Natural killer cell (primary cell): ENCODE measurements around the gene MMP23B. TPM values are rescaled to one million over a fixed set of nuclear protein-coding genes. Genes with fewer than 3 reads are reported as not detected.

Source experiments
- ATAC-seq, 3 donors: fragments of 150-1000 bp in 2 of 3; fragments of 200-7000 bp in 1 of 3; cut with Tn5 transposase; 1 replicate in 1 of 3; 2 replicates in 2 of 3; pipeline ENCODE4 v1.10.0; 2021; ENCODE audit warnings: mild to moderate bottlenecking in 2 of 3, moderate library complexity in 2 of 3
- DNase-seq, 2 donors: peaks; one replicate each; pipeline versions ENCODE4 v3.0.0 to v3.0.0-alpha.2; 2013 to 2021; ENCODE audit warnings: mixed read lengths in 1 of 2
- H3K27ac ChIP-seq: one replicate; pipeline ENCODE4 v1.5.1; 2013; ENCODE audit warnings: mild to moderate bottlenecking, low read length
- H3K27me3 ChIP-seq: one replicate; pipeline ENCODE4 v1.6.1; 2013; ENCODE audit warnings: low read length; ENCODE audit not compliant: control insufficient read depth, insufficient read depth
- H3K36me3 ChIP-seq: one replicate; pipeline ENCODE4 v1.6.1; 2013; ENCODE audit warnings: low read length; ENCODE audit not compliant: control insufficient read depth, insufficient read depth
- H3K4me1 ChIP-seq: one replicate; pipeline ENCODE4 v1.6.1; 2013; ENCODE audit warnings: low read length; ENCODE audit not compliant: control insufficient read depth, insufficient read depth
- H3K4me3 ChIP-seq: one replicate; pipeline ENCODE4 v1.5.1; 2013; ENCODE audit warnings: low read length
- H3K9me3 ChIP-seq: one replicate; pipeline ENCODE4 v1.6.1; 2013; ENCODE audit warnings: low read length; ENCODE audit not compliant: control insufficient read depth, insufficient read depth
- H3K27ac Mint-ChIP-seq, 2 donors: one replicate each; pipeline ENCODE4 v1.8.0; 2022; ENCODE audit warnings: mild to moderate bottlenecking in 2 of 2, mixed read lengths in 2 of 2, moderate library complexity in 1 of 2
- H3K27me3 Mint-ChIP-seq, 2 donors: one replicate each; pipeline ENCODE4 v1.8.0; 2022; ENCODE audit warnings: low read depth in 2 of 2, mixed read lengths in 2 of 2
- H3K36me3 Mint-ChIP-seq: one replicate; pipeline ENCODE4 v1.8.0; 2022; ENCODE audit warnings: mixed read lengths
- H3K4me1 Mint-ChIP-seq, 2 donors: one replicate each; pipeline ENCODE4 v1.8.0; 2022; ENCODE audit warnings: mixed read lengths in 2 of 2
- H3K4me3 Mint-ChIP-seq: one replicate; pipeline ENCODE4 v1.8.0; 2022; ENCODE audit warnings: mild to moderate bottlenecking, moderate library complexity, mixed read lengths
- H3K9me3 Mint-ChIP-seq, 2 donors: one replicate each; pipeline ENCODE4 v1.8.0; 2022; ENCODE audit warnings: mixed read lengths in 2 of 2
- CTCF ChIP-seq: fragments of 200-600 bp; IDR thresholded peaks from one replicate; pipeline ENCODE4 v1.8.0; 2022; ENCODE audit warnings: antibody characterized with exemption
- WGBS: methylation state at CpG from one replicate; pipeline ENCODE4 v1.1.7; 2013; ENCODE audit warnings: missing lambda C conversion rate; ENCODE audit not compliant: insufficient coverage; 5-methylcytosine and 5-hydroxymethylcytosine counted together
- intact Hi-C: fragments of 100-400 bp; cut with micrococcal nuclease; formaldehyde crosslinking; loops from one replicate; pipeline ENCODE4 v1.14.2; 2022
- total RNA-seq, 4 donors: library from RNA; stranded (reverse); fragments of 120-200 nt in 1 of 4; gene quantifications; one replicate each; pipeline versions ENCODE4 v1.2.3 to v1.2.4, GENCODE V29; 2013 to 2022

Gene MMP23B
- total RNA-seq, 3 donors from 2014 or later (not counting 1 experiment from before 2014, with no cell fraction given) = 82.9 to 130 (median 126) TPM

GRCh38 chr1:1613509-1614082 lies 18.4 kb upstream of the MMP23B start:
- WGBS = 83% methylated on average over 11 of the region's 11 CpGs
- peak overlapping the region; percentile 94 to 95 for H3K27ac Mint-ChIP-seq
- Histone ChIP-seq H3K4me3 (no peak overlapping the region), H3K4me1 (peaks cover 24% of the 10 kb centered on the region), H3K27ac (no peak overlapping the region), H3K36me3 (no peaks in the 10 kb centered on the region), H3K9me3 (no peaks in the 10 kb centered on the region), H3K27me3 (no peaks in the 10 kb centered on the region)
- peak overlapping the region; percentile 80 for H3K4me3 Mint-ChIP-seq
- no peak for ATAC-seq
- intact Hi-C loops = loop anchor here (2.0 to 10.0 kb wide), 2 partner anchors 39 to 61 kb away; partner anchors contain the start of gene SSU72
- H3K36me3 Mint-ChIP-seq = no peaks in the 10 kb centered on the region
- no peak for TF ChIP-seq CTCF
- H3K9me3 Mint-ChIP-seq = no peaks in the 10 kb centered on the region
- H3K4me1 Mint-ChIP-seq = peaks cover 18 to 22% of the 10 kb centered on the region in 2 donors
- H3K27me3 Mint-ChIP-seq = no peaks in the 10 kb centered on the region
- no peak for DNase-seq

DNA sequence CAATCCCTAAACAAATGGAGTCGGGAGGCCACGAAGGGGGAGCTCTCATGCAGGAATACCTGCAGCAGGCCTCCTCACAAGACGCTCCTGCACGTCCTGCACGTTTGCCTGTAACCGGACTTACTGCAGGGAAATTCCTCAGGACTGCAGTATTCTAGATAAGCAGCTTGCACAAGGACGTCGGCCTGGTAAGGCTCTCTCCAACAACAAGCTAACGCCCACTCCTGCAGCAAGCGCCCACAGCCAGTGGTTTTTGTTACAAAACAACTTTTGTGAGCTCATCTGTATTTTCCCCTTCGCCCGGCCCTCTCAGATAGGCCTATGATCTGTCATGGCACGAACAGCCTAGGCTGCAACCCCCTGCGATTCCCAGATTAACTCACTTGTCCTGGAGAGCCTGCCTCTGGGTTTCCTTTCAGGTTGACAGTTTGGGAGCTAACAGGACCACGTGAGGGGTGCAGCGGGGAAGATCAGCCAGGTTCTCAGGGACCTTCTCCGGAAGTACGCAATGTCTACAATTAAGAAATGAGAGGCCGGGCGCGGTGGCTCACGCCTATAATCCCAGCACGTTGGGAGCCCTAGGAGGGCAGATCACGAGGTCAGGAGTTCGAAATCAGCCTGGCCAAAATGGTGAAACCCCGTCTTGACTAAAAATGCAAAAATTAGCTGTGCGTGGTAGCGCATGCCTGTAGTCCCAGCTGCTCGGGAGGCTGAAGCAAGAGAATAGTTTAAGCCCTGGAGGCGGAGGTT lies 17.6 kb upstream of the MMP23B start:
- peaks cover 18 to 22% of the 10 kb centered on the region in 2 donors for H3K4me1 Mint-ChIP-seq
- ATAC-seq (no peak), DNase-seq (peak in 1 of 2 donors; percentile 82)
- 28% methylated on average over 30 of the region's 30 CpGs for WGBS
- intact Hi-C loops = loop anchor here (2.0 to 10.0 kb wide), 2 partner anchors 40 to 60 kb away; partner anchors contain the start of gene SSU72
- peak overlapping the region; percentile 47 for H3K27ac ChIP-seq
- H3K27me3 ChIP-seq = no peaks in the 10 kb centered on the region
- peak overlapping the region; percentile 94 to 95 for H3K27ac Mint-ChIP-seq
- peaks cover 24% of the 10 kb centered on the region for H3K4me1 ChIP-seq
- no peaks in the 10 kb centered on the region for H3K9me3 Mint-ChIP-seq
- peak overlapping the region; percentile 99 for H3K4me3 Mint-ChIP-seq
- H3K36me3 Mint-ChIP-seq = no peaks in the 10 kb centered on the region
- H3K4me3 ChIP-seq = peak overlapping the region; percentile 91
- no peak for TF ChIP-seq CTCF
- H3K36me3 ChIP-seq = no peaks in the 10 kb centered on the region
- no peaks in the 10 kb centered on the region for H3K9me3 ChIP-seq
- no peaks in the 10 kb centered on the region for H3K27me3 Mint-ChIP-seq

DNA sequence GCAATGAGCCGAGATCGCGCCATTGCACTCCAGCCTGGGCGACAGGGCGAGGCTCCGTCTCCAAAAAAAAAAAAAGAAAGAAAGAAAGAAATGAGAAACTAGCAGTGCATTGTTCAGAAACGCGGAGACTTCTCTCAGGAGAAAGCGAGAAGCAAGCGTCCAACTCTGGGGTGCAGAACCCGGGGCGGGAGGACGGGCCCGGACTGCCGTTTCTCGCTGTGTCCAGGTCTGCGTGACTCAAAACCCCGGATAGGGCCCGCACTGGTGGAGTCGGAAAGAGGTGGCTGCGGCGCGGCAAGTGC lies 17.1 kb upstream of the MMP23B start:
- TF ChIP-seq CTCF = no peak
- Mint-ChIP-seq H3K27ac (peak overlapping the region; percentile 94 to 95), H3K27me3 (no peaks in the 10 kb centered on the region), H3K36me3 (no peaks in the 10 kb centered on the region), H3K4me1 (peaks cover 18 to 22% of the 10 kb centered on the region in 2 donors), H3K9me3 (no peaks in the 10 kb centered on the region), H3K4me3 (peak overlapping the region; percentile 99)
- intact Hi-C loops = loop anchor here (2.0 to 10.0 kb wide), 2 partner anchors 40 to 60 kb away; partner anchors contain the start of gene SSU72
- Histone ChIP-seq H3K36me3 (no peaks in the 10 kb centered on the region), H3K27me3 (no peaks in the 10 kb centered on the region), H3K27ac (peak overlapping the region; percentile 47), H3K4me1 (peaks cover 24% of the 10 kb centered on the region), H3K9me3 (no peaks in the 10 kb centered on the region), H3K4me3 (peak overlapping the region; percentile 91)
- WGBS = under 1% methylated on average over 23 of the region's 23 CpGs
- ATAC-seq (no peak), DNase-seq (no peak)
